ENCODE data around the gene QSOX1.
"Not testable (repeated sequence)": the region's sequence is repeated elsewhere in the genome, so short reads cannot be mapped to it uniquely, and the experiment has no call there.

Gene QSOX1

DNA sequence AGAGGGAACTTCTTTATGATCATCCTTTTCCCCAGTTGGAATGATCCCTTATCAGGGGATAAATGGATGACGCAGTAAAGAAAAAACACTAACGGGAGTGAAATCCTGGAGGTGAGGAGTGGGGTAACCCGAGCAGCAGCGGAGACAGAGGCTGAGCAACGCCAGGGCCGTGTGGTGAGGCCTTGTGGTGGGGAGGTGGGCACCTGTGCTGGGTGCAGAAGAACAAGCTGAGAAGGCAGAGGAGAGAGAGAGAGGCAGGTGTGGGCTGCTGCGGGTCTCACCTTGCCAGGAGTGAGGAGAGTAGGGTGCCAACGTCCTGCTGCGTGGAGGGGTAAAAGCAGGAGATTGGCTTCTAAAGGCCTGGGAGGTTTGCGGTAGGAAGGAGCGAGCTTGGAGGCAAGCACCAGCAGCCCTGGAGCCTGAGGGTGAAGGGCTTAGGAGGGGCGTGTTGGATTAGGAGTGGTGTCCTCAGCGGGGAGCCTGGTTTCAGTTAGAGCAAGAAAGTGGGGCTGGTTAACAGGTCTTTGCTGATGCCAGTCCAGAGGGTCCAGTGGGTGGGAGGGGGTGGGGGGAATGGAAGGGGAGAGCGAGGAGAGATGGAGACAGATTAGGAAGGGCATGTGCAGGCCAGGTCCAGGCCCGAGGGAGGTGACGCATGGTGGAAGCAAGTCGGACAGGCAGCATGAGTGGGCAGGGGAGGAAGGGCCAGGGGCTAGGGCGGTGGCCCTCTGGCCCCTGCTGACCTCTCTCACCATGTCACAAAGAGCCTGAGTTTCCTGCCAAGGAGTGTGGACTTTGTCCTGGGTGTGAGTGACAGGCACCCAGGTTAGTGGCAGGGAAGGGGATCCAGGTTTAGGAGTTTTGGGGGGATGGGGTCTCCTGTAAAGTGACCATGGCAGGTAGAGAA is 38.7 kb downstream of the QSOX1 start:
- no peak for DNase-seq (ENCODE audit: low spot score)

DNA sequence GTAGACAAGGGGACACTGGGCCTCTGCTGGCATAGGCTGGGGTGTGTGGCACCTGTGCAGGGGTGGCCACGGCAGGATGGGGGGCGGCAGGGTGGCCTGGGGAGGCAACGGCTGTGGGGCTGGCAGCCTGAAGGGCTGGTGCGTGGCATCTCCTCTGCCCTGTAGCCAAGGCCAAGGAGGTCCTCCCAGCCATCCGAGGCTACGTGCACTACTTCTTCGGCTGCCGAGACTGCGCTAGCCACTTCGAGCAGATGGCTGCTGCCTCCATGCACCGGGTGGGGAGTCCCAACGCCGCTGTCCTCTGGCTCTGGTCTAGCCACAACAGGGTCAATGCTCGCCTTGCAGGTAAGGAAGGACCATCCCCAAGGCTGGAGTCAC is 39.4 kb downstream of the QSOX1 start:
- no peak for DNase-seq (ENCODE audit: low spot score)

DNA sequence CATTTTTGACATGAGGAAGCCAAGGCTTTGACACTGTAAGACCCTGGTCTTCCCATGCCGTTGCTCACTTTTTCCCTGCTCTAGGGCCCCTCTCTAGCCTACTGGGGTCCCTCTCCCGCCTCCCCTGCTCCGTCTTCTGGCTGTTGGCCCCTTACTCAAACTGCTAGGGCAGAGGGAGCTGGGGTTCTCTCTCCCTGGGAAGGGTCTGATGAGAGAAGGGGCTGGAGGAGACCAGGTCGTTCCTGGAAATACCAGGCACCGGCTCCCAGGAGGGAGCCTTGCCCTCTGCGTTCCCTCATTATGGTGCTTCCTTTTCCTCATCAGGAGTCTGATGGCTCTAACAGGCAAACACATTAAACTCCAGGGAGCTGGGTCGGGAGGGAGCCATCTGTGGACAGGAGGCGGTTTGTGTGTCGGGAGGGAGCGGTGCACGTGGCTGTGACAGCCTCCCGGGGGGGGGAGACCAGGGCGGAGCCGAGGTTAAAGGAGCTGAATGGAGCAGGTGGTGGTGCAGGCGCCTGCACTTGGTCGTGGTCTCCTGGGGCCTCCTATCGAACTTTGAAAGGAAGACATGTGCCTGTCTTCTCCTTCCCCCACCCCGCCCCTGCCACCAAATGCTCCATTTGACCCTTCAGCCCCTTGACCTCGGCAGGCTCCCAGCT is 40.0 kb downstream of the QSOX1 start:
- DNase-seq (ENCODE audit: low spot score): no peak

DNA sequence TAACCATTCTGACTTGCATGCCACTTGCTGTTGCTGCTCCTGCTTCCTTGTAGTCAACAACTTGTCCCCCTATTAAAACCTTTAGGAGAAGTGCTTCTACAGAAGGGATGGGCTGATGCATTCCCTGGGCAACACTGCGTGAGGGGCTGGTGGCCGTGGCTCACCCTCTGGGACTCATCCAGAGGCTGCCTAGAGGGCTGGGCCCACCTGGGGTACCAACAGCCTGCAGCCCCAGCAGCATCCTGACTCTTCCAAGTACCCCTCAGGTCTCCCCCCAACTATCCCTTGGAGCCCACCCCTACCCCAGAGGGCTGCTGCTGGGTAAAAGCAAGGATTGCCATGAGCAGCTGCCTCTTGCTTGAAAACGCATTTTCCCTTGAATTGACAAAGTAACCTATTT is 40.7 kb downstream of the QSOX1 start:
- no peak for DNase-seq (ENCODE audit: low spot score)

DNA sequence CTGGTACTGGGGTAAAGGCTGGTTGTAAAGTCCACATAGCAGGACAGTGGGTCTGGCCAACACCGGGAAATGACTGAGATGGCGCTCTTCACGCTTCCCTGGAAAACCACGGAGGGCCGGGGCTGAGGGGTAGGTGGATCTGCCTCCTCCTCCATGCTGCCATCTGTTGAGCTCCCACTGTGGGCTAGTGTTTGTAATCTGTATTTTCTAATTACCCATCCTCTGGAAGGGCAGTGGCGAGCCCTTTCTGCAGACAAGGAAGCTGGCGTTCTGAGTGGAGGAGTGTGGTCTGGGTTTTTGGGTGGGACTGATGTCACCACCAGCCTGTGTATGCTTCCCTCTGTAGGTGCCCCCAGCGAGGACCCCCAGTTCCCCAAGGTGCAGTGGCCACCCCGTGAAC is 41.2 kb downstream of the QSOX1 start:
- DNase-seq (ENCODE audit: low spot score): no peak

DNA sequence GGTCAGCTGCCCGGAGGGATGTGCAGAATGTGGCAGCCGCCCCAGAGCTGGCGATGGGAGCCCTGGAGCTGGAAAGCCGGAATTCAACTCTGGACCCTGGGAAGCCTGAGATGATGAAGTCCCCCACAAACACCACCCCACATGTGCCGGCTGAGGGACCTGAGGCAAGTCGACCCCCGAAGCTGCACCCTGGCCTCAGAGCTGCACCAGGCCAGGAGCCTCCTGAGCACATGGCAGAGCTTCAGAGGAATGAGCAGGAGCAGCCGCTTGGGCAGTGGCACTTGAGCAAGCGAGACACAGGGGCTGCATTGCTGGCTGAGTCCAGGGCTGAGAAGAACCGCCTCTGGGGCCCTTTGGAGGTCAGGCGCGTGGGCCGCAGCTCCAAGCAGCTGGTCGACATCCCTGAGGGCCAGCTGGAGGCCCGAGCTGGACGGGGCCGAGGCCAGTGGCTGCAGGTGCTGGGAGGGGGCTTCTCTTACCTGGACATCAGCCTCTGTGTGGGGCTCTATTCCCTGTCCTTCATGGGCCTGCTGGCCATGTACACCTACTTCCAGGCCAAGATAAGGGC is 41.9 kb downstream of the QSOX1 start:
- DNase-seq (ENCODE audit: low spot score): no peak

DNA sequence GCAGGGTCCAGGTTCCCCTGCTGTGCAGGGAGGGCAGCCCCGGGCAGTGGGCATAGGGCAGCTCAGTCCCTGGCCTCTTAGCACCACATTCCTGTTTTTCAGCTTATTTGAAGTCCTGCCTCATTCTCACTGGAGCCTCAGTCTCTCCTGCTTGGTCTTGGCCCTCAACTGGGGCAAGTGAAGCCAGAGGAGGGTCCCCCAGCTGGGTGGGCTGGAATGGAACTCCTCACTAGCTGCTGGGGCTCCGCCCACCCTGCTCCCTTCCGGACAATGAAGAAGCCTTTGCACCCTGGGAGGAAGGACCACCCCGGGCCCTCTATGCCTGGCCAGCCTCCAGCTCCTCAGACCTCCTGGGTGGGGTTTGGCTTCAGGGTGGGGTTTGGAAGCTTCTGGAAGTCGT is 42.6 kb downstream of the QSOX1 start:
- DNase-seq (ENCODE audit: low spot score): no peak

DNA sequence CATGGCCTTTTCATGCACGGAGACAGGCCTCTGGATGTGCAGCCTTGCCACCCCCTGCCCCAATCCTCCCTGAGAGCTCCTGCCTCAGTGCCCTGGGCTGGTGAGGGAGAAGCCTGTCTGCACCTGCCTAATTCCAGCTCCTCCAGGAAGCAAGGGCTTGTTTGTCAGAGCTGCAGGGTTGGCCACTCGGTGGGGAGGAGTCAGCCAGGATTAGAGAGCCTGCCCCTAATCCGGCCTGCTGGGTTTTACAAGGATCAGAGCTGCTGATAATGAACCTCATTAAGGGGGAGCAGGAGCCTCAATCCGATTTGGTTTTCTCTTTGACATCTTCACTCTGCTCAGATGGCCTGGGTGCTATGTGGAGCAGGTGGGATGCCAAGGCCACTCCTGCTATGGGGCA is 43.5 kb downstream of the QSOX1 start:
- no peak for DNase-seq (ENCODE audit: low spot score)

DNA sequence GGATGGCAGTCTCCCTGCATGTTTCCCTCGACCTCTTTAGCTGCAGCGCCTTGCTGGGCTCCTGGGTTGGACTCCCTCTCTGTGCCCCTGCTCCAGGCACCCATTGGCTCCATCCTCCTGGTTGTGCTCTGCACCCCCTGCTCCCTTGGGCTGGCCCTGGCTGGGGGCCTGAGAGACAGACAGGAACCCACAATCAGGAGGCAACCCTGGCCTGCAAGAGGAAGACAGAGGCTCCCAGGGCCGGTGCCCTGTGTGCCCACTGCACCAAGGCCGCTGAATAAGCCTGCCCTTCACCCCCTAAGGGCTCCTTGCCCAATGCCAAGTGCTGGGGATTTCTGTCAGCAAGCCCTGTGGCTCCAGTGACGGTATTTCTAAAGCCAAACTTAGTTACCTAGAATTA is 43.9 kb downstream of the QSOX1 start:
- DNase-seq (ENCODE audit: low spot score): no peak

DNA sequence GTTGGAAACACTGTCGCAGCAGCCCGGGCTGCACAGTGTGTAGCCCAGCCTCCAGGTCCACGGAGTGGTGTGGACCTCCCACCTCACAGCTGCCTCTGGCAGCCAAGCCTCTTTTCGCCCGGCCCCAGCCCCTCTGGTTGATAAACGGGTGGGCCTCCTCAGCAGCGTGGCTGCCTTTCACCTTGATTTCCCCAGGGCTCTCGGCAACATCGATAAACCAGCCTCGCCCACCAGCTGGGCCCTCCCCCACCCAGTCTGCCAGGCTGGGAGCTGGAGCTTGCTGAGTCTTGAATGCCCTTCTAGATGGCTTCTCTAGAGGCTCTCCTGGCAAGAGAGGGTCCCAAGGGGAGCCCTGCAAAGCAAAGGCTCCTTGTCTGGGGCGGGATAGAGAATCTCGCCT is 44.3 kb downstream of the QSOX1 start:
- DNase-seq (ENCODE audit: low spot score): no peak

DNA sequence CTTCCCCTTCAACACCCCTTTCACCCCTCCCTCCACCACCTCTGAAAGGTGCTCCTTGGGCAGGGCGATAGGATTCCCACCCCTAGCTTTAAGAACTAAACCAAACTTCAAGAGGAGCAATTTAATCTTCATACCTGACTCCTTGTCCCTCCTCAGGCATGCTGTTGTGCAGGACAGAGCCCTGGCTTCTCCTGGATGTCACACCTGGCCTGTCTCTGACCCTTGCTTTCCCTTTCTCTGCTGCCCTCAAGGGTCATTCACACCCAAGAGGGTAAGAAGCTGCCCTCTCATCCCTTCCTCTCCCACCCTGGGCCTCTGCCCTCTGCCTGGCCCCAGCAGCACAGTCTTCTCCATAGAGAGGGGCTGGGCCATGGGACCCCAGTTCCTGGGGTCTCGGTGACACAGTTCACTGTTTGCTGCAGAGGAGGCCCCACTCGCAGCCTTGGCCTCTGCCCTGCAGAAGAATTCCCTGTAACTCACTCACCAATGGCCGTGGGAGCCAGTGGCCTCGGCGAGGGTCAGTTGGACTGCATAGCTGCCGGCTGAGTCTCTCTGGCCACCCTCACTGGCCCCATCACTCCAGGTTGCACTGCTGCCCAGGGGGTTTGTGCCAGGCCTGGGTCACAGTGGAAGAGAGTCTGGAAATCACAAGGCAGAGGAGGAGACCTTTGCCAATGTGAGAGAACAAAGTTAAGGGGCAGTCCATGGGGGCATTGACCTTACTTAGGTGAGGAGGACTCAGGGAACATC is 47.0 kb downstream of the QSOX1 start:
- no peak for DNase-seq (ENCODE audit: low spot score)

DNA sequence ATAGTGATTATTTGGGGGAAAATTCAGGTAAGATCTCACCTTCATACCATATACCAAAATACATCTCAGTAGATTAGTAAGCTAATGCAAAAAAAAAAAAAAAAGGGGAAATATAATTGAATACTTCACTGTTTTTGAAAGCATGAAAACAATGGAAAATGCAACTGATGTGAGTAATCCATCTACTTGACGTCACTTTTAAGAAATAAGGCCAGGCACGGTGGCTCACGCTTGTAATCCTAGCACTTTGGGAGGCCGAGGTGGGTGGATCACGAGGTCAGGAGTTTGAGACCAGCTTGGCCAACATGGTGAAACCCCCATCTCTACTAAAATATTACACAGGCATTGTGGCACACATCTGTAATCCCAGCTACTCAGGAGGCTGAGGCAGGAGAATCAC is 47.9 kb downstream of the QSOX1 start:
- not testable (repeated sequence) for DNase-seq (ENCODE audit: low spot score)

DNA sequence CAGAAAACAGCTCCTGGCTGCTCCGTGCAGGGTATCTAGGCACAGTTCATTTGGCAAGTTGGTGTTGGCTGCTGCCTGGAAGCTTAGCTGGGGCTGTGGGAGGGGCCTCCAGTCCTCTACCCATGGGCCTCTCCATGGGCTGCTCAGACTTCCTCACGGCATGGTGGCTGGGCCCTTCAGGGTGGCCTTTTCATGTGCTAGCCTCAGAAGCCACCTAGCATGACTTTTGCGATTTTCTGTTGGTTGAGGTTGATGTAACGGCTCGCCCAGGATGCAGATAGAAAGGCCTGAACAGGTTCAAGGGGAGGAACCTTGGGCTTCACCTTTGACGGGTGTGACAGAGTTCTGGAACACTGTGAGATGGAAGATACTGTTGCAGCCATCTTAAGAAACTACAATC is 49.6 kb downstream of the QSOX1 start:
- DNase-seq (ENCODE audit: low spot score): no peak

DNA sequence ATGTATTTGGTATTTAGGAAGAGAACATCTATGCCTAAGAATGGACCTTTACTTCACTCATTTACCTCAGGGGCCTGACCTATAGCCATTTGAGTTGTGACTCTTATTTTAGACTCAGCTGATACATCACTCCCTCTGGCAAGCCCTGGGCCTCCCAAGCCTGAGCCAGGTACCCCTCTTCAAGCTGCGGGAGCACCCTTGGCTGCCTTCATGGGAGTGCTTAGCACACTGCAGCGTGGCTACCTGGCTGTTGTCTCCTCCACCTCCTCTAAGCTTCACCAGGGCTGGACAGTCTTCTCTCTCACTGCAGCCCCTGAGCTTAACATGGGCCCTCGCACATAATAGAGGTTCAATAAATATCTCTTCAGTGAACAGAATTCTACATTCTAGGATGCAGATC is 51.9 kb downstream of the QSOX1 start:
- DNase-seq (ENCODE audit: low spot score): no peak

DNA sequence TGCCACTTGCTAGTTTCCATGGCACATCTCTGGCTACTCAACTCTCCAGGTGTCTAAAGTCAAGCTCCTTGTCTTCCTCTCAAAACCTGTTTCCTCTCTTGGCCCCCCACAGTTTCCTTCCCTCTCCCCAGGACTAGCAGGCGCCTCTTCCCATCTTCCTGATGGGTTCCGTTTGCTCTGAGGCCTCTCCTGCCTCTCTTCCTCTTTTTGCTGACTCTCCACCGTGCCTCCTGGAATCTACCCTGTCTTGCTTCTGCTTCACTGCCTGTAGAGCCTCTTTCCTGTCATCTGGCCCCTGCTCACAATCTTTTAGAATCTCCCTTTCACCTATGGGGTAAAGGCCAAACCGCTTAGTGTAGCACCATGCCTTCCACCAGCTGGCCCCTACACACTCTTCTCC is 53.6 kb downstream of the QSOX1 start:
- no peak for DNase-seq (ENCODE audit: low spot score)

DNA sequence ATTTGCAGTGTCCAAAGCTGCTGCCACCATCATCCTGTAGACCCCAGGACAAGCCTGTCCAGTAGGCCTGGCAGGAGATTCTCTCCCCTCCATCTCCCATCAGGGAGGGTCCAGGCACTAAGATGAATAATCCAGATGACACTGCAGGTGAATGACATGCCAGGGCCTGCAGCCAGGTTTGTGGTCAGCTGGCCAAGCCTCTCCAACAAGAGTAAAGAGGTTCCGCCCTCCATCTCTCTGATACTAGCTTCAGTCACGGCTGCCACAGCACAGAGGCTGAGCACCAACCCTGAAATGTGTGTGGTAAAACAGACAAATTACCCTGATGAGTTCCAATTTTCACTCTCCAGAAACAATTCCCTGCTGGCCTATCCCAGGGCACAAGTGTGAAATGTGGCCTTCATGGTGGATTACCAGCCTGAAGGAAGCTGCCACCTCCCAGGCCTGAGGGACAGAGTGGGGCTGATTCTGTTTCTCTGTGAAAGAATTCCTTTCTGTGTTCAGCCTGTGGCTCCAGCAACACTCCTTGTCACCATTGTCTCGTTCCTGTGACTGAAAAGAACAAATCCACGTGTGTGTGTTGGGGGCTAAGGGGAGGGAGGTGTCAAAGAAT is 55.4 kb downstream of the QSOX1 start:
- DNase-seq (ENCODE audit: low spot score): peak; percentile 32

DNA sequence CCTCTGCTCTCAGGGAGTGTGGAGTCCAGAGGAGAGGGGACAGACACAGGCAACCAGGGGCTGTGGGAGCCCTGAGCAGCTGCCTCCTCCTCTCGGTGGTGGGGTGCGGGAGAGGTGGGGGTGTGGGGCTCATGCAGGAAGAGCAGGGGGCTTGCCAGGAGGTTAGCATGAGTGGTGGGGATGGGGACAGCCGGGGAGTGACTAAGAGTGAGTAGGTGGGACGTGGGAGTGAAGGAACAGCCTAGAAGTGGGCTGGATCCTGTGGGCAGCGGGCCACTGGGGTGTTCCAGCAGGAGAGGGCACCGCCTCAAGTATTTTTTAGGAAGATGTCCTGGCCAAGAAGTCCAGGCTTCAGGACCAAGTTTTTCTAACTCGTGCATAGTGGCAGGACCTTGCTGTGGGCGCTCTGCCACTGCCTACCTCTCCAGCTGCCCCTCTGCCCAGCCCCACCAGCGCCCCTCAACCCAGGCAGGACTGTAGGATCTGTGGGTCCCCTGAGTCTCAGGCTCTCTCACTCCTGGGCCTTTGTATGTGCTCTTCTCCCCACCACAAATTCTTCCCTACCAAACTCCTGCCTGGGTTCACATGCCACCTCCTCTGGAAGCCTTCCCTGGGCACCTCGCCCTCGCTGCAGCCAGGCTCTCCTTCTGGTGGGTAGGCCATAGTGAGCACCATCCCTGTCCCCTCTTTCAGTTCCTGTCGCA is 56.6 kb downstream of the QSOX1 start:
- DNase-seq (ENCODE audit: low spot score): no peak

DNA sequence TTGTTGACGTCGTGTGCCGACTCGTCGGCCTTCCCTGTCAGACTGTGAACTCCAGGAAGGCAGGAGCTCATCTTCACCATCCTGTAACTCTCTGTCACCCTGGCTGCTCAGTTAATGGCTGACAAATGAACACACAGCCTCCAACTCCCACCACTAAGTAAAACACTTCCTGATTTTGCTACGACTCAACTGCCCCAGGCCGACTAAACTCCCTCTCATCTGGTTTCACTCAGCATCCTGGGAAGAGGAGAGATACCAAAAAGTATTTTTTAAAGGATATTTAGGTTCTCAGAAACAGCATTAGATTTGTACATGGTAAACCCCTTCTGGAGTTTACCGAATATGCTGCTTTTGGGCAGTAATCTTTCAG is 57.2 kb downstream of the QSOX1 start:
- DNase-seq (ENCODE audit: low spot score): no peak

DNA sequence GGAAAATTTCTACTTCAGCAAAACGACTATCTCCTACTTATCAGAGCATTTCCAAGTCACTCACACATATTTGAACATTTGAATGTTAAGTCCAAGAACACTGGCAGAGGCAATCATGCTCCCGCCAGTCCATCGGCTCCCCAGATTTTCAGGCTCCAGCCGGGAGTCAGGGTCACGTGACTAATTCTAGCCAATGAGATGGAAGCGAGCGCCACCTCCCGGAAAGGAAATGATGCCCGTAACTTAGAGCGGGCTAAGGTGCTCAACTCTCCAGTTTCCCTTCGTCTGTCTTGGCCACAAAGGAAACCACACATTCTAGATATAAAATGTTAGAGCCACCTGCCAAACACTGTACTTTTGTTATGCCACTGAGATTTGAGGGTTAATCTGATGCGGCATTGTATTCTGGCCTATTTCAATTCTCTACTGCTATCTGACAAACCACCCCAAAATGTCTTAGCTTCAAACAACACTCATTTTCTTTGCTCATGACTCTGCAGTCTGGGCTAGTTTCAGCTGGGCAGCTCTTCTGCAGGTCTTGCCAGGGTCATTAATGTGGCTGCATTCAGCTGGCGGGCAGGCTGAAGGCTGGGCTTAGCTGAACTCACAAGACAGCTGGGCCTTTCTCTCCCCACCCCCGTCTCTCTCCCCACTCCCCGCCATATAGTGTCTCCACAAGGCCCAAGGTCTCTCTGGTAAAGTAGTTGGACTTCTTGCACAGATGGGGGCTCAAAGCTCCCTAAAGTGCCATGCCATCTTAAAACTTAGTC is 58.9 kb downstream of the QSOX1 start:
- DNase-seq (ENCODE audit: low spot score): no peak

DNA sequence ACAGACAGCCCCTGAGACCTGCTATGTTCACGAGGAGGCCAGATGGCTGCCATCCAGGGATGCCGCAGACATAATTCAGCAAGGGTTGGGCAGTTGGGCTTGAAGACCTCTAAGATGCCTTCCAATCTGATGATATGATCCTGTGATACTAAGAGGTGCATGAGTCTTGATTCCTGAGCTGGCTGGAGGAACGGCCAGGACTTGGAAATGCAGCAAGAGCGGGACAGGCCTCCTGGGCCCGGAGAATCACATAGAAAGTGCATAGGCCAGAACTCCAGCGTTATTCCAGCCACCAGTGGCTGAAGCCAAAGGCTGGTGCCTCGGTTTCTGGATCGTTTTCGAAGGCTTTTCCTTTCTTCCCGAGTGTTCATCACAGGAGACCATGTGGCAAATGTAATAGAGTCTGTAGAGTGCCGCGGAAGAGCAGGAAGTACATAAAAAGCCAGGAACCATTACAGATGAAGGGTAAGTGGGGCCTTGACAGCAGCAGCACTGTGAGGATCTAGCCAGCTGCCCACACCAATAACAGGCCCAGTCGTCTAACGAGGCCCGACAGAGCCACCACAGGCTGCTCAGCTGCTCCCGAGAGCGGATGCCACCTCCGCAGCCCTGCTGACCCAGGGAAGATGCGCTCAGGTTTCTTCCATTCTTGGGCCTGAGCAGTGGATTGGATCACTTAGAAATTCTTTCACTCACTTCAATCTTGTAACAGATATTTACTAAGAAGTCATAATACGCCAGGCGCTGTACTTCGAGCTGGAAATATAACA is 61.4 kb downstream of the QSOX1 start:
- DNase-seq (ENCODE audit: low spot score): no peak

Data from LoVo (cell line).